Neural crest cell (in vitro differentiated cells): Measurements from ENCODE around the gene CCDC54. TPM values are rescaled to one million over a fixed set of nuclear protein-coding genes. Genes with fewer than 3 reads are reported as not detected.
A peak's percentile ranks its signal among the peaks of the same experiment; 100 is the strongest.

Experiments used
- DNase-seq: peaks from one replicate; pipeline ENCODE4 v3.0.0; 2021; ENCODE audit warnings: low read depth, mixed read lengths, low spot score
- H3K27ac Mint-ChIP-seq: one replicate; pipeline ENCODE4 v1.8.0; 2021; ENCODE audit warnings: mild to moderate bottlenecking, mixed read lengths; ENCODE audit not compliant: unreplicated experiment
- H3K27me3 Mint-ChIP-seq: 2 replicates; pipeline ENCODE4 v1.8.0; 2021; ENCODE audit warnings: low read depth, mild to moderate bottlenecking, mixed read lengths
- H3K36me3 Mint-ChIP-seq: 2 replicates; pipeline ENCODE4 v1.8.0; 2021; ENCODE audit warnings: low read depth, mild to moderate bottlenecking, mixed read lengths
- H3K4me1 Mint-ChIP-seq: 2 replicates; pipeline ENCODE4 v1.8.0; 2021; ENCODE audit warnings: mixed read lengths
- H3K4me3 Mint-ChIP-seq: one replicate; pipeline ENCODE4 v1.8.0; 2021; ENCODE audit warnings: mild to moderate bottlenecking, mixed read lengths
- H3K9me3 Mint-ChIP-seq: 2 replicates; pipeline ENCODE4 v1.8.0; 2021; ENCODE audit warnings: mixed read lengths
- CTCF ChIP-seq: fragments of 200-600 bp; sonication (generic); conservative IDR thresholded peaks from 2 replicates; pipeline ENCODE4 v1.5.0; 2021; ENCODE audit warnings: antibody characterized with exemption, mild to moderate bottlenecking
- total RNA-seq: library from RNA; stranded (reverse); gene quantifications from 2 replicates; pipeline ENCODE4 v1.2.1, GENCODE V29; 2021

CCDC54 gene
- total RNA-seq, 1 donor from 2014 or later, result not detected

DNA sequence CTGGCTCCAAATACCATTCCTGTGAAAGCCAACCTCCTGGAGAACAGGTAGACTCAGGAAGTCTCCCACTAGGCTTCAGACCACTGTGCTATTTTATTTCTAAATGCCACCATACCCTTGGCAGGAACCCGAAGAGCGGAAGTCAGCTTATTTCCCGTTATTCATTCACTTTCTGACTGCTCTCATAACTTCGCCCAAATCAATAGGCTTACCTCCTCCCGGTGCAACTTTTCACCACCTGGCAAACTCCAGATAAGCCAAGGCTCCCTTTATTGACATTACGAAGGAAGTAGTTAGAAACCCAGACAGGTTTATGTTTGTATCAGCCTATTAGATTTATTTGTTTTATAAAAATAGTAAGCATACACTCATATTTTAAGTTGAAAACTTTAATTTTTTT lies 3.3 kb upstream of the CCDC54 start:
- no peak overlapping the region for H3K4me3 Mint-ChIP-seq
- H3K27ac Mint-ChIP-seq, result no peak overlapping the region
- H3K9me3 Mint-ChIP-seq, result peaks cover 4% of the 10 kb centered on the region
- TF ChIP-seq CTCF, result no peak
- no peaks in the 10 kb centered on the region for H3K36me3 Mint-ChIP-seq
- H3K4me1 Mint-ChIP-seq, result no peaks in the 10 kb centered on the region
- no peak for DNase-seq
- no peaks in the 10 kb centered on the region for H3K27me3 Mint-ChIP-seq

- Mint-ChIP-seq H3K36me3 (no peaks in the 10 kb centered on the region), H3K27me3 (no peaks in the 10 kb centered on the region), H3K4me1 (no peaks in the 10 kb centered on the region), H3K27ac (no peak overlapping the region), H3K9me3 (peaks cover 4% of the 10 kb centered on the region), H3K4me3 (no peak overlapping the region)
- no peak for TF ChIP-seq CTCF
- no peak for DNase-seq
These were observed 1.6 kb upstream of the CCDC54 start for GRCh38 chr3:107375682-107376081.

GRCh38 chr3:107382631-107383030 lies 5.4 kb downstream of the CCDC54 start:
- Mint-ChIP-seq H3K4me3 (no peak overlapping the region), H3K9me3 (no peaks in the 10 kb centered on the region), H3K4me1 (peaks cover 5% of the 10 kb centered on the region), H3K36me3 (no peaks in the 10 kb centered on the region), H3K27me3 (no peaks in the 10 kb centered on the region), H3K27ac (peak overlapping the region; percentile 48)
- TF ChIP-seq CTCF, result no peak
- no peak for DNase-seq

DNA sequence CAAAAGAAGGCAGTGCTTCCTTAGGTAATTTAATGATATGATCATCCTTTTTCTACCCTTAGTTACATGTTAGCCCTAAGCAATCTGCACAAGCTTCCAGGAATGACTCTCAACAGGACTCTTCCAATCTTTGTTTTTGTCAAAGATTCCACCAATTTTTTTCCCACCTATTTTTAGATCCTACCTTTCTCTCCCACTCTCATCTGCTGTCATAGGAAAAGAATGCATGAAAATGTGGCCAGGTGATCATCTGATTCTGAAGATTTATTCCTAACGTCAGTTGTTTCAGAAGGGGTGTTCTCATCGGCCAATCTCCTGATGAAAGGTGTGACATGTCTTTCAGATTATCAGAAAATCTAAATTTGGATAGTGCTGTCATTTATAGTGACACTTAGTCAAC lies 7.2 kb downstream of the CCDC54 start:
- no peaks in the 10 kb centered on the region for H3K9me3 Mint-ChIP-seq
- TF ChIP-seq CTCF, result no peak
- no peak overlapping the region for H3K27ac Mint-ChIP-seq
- no peak overlapping the region for H3K4me3 Mint-ChIP-seq
- H3K36me3 Mint-ChIP-seq, result no peaks in the 10 kb centered on the region
- no peak for DNase-seq
- H3K27me3 Mint-ChIP-seq, result no peaks in the 10 kb centered on the region
- peaks cover 5% of the 10 kb centered on the region for H3K4me1 Mint-ChIP-seq

- H3K9me3 Mint-ChIP-seq, result no peaks in the 10 kb centered on the region
- H3K4me1 Mint-ChIP-seq, result peaks cover 5% of the 10 kb centered on the region
- H3K4me3 Mint-ChIP-seq, result no peak overlapping the region
- DNase-seq, result no peak
- TF ChIP-seq CTCF, result no peak
- no peaks in the 10 kb centered on the region for H3K27me3 Mint-ChIP-seq
- H3K27ac Mint-ChIP-seq, result no peak overlapping the region
- no peaks in the 10 kb centered on the region for H3K36me3 Mint-ChIP-seq
These were observed 7.7 kb downstream of the CCDC54 start for GRCh38 chr3:107384907-107385306.

GRCh38 chr3:107387555-107387954 lies 10.3 kb downstream of the CCDC54 start:
- peaks cover 3% of the 10 kb centered on the region for H3K4me1 Mint-ChIP-seq
- H3K27me3 Mint-ChIP-seq, result no peaks in the 10 kb centered on the region
- TF ChIP-seq CTCF, result no peak
- H3K4me3 Mint-ChIP-seq, result no peak overlapping the region
- H3K36me3 Mint-ChIP-seq, result no peaks in the 10 kb centered on the region
- no peaks in the 10 kb centered on the region for H3K9me3 Mint-ChIP-seq
- no peak for DNase-seq
- H3K27ac Mint-ChIP-seq, result no peak overlapping the region
